Dendritic cell treated with granulocyte-macrophage colony-stimulating factor and Interleukin-4, amounts not matched to agents 40 ng/mL and 50 ng/mL, for 4 days (primary cell): ENCODE data around the gene ADAM19.

Experiments used
- H3K27ac Mint-ChIP-seq: one replicate; pipeline ENCODE4 v1.8.0; 2022; ENCODE audit warnings: mild to moderate bottlenecking, mixed read lengths
- H3K27me3 Mint-ChIP-seq: one replicate; pipeline ENCODE4 v1.8.0; 2022; ENCODE audit warnings: mild to moderate bottlenecking, mixed read lengths
- H3K36me3 Mint-ChIP-seq: one replicate; pipeline ENCODE4 v1.8.0; 2022; ENCODE audit warnings: low read depth, mixed read lengths
- H3K4me1 Mint-ChIP-seq: one replicate; pipeline ENCODE4 v1.8.0; 2022; ENCODE audit warnings: low read depth, mixed read lengths
- H3K4me3 Mint-ChIP-seq: one replicate; pipeline ENCODE4 v1.8.0; 2022; ENCODE audit warnings: mild to moderate bottlenecking, moderate library complexity, mixed read lengths
- H3K9me3 Mint-ChIP-seq: one replicate; pipeline ENCODE4 v1.8.0; 2022; ENCODE audit warnings: mixed read lengths
- intact Hi-C: fragments of 100-400 bp; cut with micrococcal nuclease; formaldehyde crosslinking; loops from one replicate; pipeline ENCODE4 v1.15.0; 2022

The ADAM19 gene

DNA sequence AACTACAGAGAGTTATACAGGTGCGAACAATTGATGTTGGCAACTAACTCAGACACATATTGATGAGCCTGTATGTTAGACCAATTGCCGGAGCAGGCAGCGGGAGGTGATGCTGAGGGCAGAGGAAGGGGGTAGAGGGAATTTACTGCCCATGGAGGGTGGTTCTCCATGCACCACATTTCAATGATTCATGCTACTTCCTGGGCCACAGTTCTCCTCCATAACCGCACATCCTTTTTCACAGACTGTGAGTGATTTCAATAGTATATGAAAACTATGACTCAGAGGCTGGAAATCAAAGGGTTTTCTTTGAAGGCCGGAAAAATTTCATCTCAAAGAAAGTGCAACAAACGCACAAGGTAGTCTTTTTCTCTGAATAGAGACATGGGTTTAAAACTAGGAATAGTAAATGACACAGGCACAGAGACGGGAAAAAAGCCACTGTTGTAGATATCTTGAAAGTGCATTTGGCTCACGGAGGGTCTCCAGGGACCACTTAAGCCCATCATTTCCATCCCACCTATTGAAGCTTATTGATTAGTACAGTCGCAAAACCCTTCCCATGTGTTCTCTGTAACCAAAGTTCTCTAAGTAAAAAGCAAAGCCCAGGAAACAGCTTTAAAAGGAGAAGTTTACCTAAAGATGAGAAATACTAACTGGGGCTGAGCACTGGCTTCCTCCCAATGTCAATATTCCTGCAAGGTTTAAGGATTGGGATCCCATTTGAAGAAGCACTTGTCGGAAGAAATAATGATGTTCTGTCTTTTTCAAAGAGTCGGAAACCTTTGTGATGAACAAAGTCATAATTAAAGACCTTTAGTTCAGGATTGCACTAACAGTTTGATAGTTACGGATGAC is 28.0 kb upstream of the ADAM19 start:
- Mint-ChIP-seq H3K36me3 (no peaks in the 10 kb centered on the region), H3K27ac (peak overlapping the region; percentile 64), H3K9me3 (no peaks in the 10 kb centered on the region), H3K27me3 (no peaks in the 10 kb centered on the region), H3K4me3 (no peak overlapping the region), H3K4me1 (peaks cover 67% of the 10 kb centered on the region)
- intact Hi-C loops: loop anchor here (10.0 kb wide), 1 partner anchor 61 kb away; no protein-coding TSS in a partner anchor

- no peaks in the 10 kb centered on the region for H3K36me3 Mint-ChIP-seq
- intact Hi-C loops: loop anchor here (10.0 kb wide), 1 partner anchor 62 kb away; no protein-coding TSS in a partner anchor
- H3K27ac Mint-ChIP-seq: peak overlapping the region; percentile 64
- no peak overlapping the region for H3K4me3 Mint-ChIP-seq
- H3K27me3 Mint-ChIP-seq: no peaks in the 10 kb centered on the region
- H3K4me1 Mint-ChIP-seq: peaks cover 66% of the 10 kb centered on the region
- no peaks in the 10 kb centered on the region for H3K9me3 Mint-ChIP-seq
These were observed 26.9 kb upstream of the ADAM19 start for GRCh38 chr5:157602505-157602904.

GRCh38 chr5:157600252-157600651 is 24.7 kb upstream of the ADAM19 start:
- Mint-ChIP-seq H3K27ac (peak overlapping the region; percentile 74), H3K9me3 (no peaks in the 10 kb centered on the region), H3K4me3 (no peak overlapping the region), H3K27me3 (no peaks in the 10 kb centered on the region), H3K36me3 (no peaks in the 10 kb centered on the region), H3K4me1 (peaks cover 77% of the 10 kb centered on the region)
- intact Hi-C loops: loop anchor here (10.0 kb wide), 1 partner anchor 65 kb away; no protein-coding TSS in a partner anchor

DNA sequence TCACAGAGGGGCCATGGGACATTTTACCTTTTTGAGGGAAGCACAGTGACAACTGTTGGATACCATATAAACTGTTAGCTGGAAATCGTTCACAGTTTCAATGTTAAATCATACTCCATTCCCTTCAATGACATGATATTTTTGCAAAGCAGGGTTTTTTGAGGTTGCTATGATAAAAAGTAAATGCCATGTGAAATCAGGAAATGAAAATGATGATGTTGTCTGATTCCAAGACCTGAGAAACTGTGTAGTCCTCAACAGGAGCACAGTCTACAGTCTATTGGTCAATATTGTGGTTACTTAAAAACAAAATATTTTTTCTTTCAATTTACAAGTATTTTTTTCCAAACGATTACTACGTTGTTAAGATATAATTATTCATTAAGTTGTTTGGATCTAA is 24.0 kb upstream of the ADAM19 start:
- Mint-ChIP-seq H3K9me3 (no peaks in the 10 kb centered on the region), H3K4me3 (no peak overlapping the region), H3K27me3 (no peaks in the 10 kb centered on the region), H3K27ac (peak overlapping the region; percentile 74), H3K36me3 (no peaks in the 10 kb centered on the region), H3K4me1 (peaks cover 84% of the 10 kb centered on the region)
- intact Hi-C loops: no loop called here

DNA sequence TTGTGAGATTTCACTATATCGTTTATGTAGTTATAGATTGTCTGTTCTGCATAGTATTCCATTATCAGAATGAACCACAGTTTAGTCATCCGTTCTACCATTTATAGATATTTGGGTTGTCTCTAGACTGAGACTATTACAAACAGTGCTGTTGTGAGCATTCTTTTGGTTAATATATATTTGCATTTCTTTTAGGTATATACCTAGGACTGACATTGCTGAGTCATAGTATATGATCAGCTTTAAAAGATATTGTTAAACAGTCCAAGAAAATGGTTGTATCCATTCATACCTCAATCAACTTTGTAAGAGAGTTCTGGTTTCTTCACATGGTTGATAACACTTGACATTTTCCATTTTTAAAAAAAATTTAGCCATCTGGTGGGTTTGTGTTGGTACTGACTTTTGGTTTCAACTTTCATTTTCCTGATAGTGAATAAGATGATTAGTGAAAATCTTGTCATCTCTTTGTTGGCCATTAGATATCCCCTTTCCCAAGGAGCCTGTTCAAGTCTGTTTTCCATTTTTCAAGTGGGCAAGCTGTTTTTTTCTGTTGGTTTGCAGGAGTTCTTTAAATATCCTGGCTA is 22.9 kb upstream of the ADAM19 start:
- Mint-ChIP-seq H3K36me3 (no peaks in the 10 kb centered on the region), H3K27me3 (no peaks in the 10 kb centered on the region), H3K27ac (peak overlapping the region; percentile 80), H3K9me3 (no peaks in the 10 kb centered on the region), H3K4me3 (no peak overlapping the region), H3K4me1 (peaks cover 84% of the 10 kb centered on the region)
- intact Hi-C loops: no loop called here

GRCh38 chr5:157597277-157597676 is 21.7 kb upstream of the ADAM19 start:
- Mint-ChIP-seq H3K27me3 (no peaks in the 10 kb centered on the region), H3K4me3 (no peak overlapping the region), H3K9me3 (no peaks in the 10 kb centered on the region), H3K4me1 (peaks cover 84% of the 10 kb centered on the region), H3K27ac (peak overlapping the region; percentile 80), H3K36me3 (no peaks in the 10 kb centered on the region)
- intact Hi-C loops: loop anchor here (2.0 kb wide), 1 partner anchor 14 kb away; no protein-coding TSS in a partner anchor

GRCh38 chr5:157596487-157596886 is 20.9 kb upstream of the ADAM19 start:
- Mint-ChIP-seq H3K4me3 (no peak overlapping the region), H3K27me3 (peaks cover 2% of the 10 kb centered on the region), H3K27ac (peak overlapping the region; percentile 80)

GRCh38 chr5:157594675-157595459 is 19.3 kb upstream of the ADAM19 start:
- intact Hi-C loops: no loop called here
- H3K9me3 Mint-ChIP-seq: no peaks in the 10 kb centered on the region
- peaks cover 76% of the 10 kb centered on the region for H3K4me1 Mint-ChIP-seq
- H3K4me3 Mint-ChIP-seq: no peak overlapping the region
- peak overlapping the region; percentile 80 for H3K27ac Mint-ChIP-seq
- H3K27me3 Mint-ChIP-seq: peaks cover 2% of the 10 kb centered on the region
- H3K36me3 Mint-ChIP-seq: no peaks in the 10 kb centered on the region

More at GRCh38 chr5:157596487-157596886, 20.9 kb upstream of the ADAM19 start:
- H3K9me3 Mint-ChIP-seq: no peaks in the 10 kb centered on the region
- intact Hi-C loops: loop anchor here (2.0 kb wide), 1 partner anchor 14 kb away; no protein-coding TSS in a partner anchor
- H3K36me3 Mint-ChIP-seq: no peaks in the 10 kb centered on the region
- H3K4me1 Mint-ChIP-seq: peaks cover 90% of the 10 kb centered on the region

DNA sequence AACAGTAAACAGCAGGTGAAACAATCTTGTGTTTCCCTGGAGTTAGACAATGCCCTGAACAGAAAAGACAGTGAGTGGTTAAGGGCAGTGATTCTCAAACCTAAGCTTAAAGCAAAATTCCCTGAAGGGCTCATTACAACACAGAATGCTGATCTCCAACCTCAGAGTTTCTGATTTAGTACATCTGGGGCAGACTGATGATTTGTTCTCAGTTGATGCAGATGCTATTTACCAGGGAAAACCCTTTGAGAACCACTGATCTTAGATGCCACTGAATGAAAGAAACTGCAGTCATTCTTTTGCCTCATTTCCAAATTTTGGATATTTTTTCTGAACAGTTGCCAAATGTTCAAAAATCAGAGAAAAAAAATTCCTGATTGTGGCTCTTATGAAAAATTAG is 18.7 kb upstream of the ADAM19 start:
- Mint-ChIP-seq H3K36me3 (no peaks in the 10 kb centered on the region), H3K27me3 (peaks cover 2% of the 10 kb centered on the region), H3K9me3 (no peaks in the 10 kb centered on the region), H3K27ac (peak overlapping the region; percentile 80), H3K4me3 (no peak overlapping the region), H3K4me1 (peaks cover 73% of the 10 kb centered on the region)
- intact Hi-C loops: no loop called here

- H3K27me3 Mint-ChIP-seq: peaks cover 2% of the 10 kb centered on the region
- H3K4me1 Mint-ChIP-seq: peaks cover 63% of the 10 kb centered on the region
- no peaks in the 10 kb centered on the region for H3K36me3 Mint-ChIP-seq
- peak overlapping the region; percentile 81 for H3K27ac Mint-ChIP-seq
- H3K4me3 Mint-ChIP-seq: no peak overlapping the region
- intact Hi-C loops: no loop called here
- H3K9me3 Mint-ChIP-seq: no peaks in the 10 kb centered on the region
These were observed 17.6 kb upstream of the ADAM19 start for GRCh38 chr5:157593052-157593757.

DNA sequence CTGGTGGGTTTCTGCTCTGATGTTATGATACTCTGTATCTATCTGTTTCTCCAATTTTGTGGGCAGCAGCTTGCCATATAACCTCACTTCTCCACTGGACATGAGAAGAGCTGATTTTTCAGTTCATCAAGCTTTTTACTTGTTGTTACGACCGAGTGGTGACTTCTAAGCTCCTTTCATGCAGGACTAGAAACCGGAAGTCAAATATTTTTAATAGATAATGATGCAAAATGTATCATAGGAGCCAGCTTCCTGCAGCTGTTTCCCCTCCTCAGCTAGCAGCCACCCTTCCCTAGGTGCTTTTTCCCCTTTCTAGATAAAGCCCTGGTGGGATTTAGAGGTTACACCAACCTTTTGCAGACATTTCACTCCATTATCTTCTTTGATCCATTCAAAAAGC is 17.0 kb upstream of the ADAM19 start:
- peaks cover 58% of the 10 kb centered on the region for H3K4me1 Mint-ChIP-seq
- H3K4me3 Mint-ChIP-seq: no peak overlapping the region
- H3K27ac Mint-ChIP-seq: peak overlapping the region; percentile 81
- H3K9me3 Mint-ChIP-seq: no peaks in the 10 kb centered on the region
- intact Hi-C loops: no loop called here
- H3K27me3 Mint-ChIP-seq: peaks cover 2% of the 10 kb centered on the region
- H3K36me3 Mint-ChIP-seq: no peaks in the 10 kb centered on the region

DNA sequence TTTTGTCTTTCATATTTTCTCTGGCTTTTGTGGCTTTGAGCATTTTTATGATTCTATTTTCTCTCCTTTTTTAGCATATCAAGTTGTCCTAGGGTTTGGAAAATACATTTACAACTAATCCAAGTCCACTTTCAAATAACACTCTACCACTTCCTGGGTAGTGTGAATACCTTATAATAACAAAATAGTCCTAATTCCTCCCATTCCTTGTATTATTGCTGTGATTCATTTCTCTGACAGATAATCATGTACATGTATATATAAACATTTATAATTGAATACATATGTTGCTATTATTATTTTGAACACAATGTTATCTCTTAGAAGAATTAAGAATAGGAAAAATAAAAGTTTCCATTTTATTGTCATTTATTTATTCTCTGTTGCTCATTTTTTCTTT is 14.9 kb upstream of the ADAM19 start:
- H3K27me3 Mint-ChIP-seq: peaks cover 2% of the 10 kb centered on the region
- H3K36me3 Mint-ChIP-seq: no peaks in the 10 kb centered on the region
- no peak overlapping the region for H3K27ac Mint-ChIP-seq
- intact Hi-C loops: no loop called here
- no peak overlapping the region for H3K4me3 Mint-ChIP-seq
- peaks cover 39% of the 10 kb centered on the region for H3K4me1 Mint-ChIP-seq
- H3K9me3 Mint-ChIP-seq: no peaks in the 10 kb centered on the region

- peaks cover 2% of the 10 kb centered on the region for H3K27me3 Mint-ChIP-seq
- H3K4me1 Mint-ChIP-seq: peaks cover 41% of the 10 kb centered on the region
- no peaks in the 10 kb centered on the region for H3K36me3 Mint-ChIP-seq
- H3K27ac Mint-ChIP-seq: no peak overlapping the region
- intact Hi-C loops: no loop called here
- no peaks in the 10 kb centered on the region for H3K9me3 Mint-ChIP-seq
- no peak overlapping the region for H3K4me3 Mint-ChIP-seq
These were observed 9.1 kb upstream of the ADAM19 start for GRCh38 chr5:157584628-157585027.
